ENCODE data around the gene UNK. TPM values are rescaled to one million over a fixed set of nuclear protein-coding genes. Genes with fewer than 3 reads are reported as not detected.

UNK gene
- total and polyA plus RNA-seq, 10 donors: 19.0 to 53.8 (median 46.2) TPM

DNA sequence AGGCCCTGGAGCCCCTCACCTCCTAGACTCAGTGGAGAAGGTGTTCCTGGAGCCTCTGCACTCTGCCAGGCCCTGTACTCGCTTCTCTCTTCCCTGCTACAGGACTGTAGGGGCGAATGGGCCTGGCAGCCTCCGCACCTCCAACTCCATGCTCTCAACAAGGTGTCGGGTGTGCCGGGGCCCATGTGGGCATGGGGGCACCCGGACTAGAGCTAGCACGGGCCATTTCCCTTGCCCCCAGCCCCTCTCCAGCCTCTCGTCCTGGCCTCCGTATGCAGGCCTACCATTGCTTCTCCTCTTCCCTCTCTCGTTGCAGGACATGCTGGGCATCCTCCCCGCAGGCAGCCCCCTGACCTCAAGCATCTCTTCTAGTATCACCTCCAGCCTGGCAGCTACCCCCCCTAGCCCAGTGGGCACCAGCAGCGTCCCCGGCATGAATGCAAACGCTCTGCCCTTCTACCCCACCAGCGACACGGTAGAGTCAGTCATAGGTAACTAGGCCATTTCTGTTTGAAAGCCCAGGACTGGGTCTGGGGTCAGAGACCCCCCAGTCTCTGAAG, 33.8 kb downstream of the UNK start:
- intact Hi-C loops (cut with DNase I; ENCODE audit: low total_unique reads): no loop called here
- WGBS, 5 donors: 94 to 97% (median 96%) methylated on average over 15 to 16 of the region's 16 CpGs
- no peaks in the 10 kb centered on the region for H3K27me3 ChIP-seq (replicated peaks in 1 of 7)
- TF ChIP-seq, protein P1, sequence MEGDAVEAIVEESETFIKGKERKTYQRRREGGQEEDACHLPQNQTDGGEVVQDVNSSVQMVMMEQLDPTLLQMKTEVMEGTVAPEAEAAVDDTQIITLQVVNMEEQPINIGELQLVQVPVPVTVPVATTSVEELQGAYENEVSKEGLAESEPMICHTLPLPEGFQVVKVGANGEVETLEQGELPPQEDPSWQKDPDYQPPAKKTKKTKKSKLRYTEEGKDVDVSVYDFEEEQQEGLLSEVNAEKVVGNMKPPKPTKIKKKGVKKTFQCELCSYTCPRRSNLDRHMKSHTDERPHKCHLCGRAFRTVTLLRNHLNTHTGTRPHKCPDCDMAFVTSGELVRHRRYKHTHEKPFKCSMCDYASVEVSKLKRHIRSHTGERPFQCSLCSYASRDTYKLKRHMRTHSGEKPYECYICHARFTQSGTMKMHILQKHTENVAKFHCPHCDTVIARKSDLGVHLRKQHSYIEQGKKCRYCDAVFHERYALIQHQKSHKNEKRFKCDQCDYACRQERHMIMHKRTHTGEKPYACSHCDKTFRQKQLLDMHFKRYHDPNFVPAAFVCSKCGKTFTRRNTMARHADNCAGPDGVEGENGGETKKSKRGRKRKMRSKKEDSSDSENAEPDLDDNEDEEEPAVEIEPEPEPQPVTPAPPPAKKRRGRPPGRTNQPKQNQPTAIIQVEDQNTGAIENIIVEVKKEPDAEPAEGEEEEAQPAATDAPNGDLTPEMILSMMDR (IDR thresholded peaks at IDR 0.05 in 8 of 11, conservative IDR thresholded peaks at IDR 0.05 in 3 of 11): no peak
- TF ChIP-seq POLR2A (IDR thresholded peaks at IDR 0.05) (no peak), POLR2AphosphoS5 (IDR thresholded peaks at IDR 0.05) (no peak)
- peaks cover 0 to 21% (median 8%) of the 10 kb centered on the region in 6 donors for H3K4me1 ChIP-seq
- DNase-seq: no peak
- H3K36me3 ChIP-seq: peaks cover 0 to 100% (median 96%) of the 10 kb centered on the region in 6 donors
- no peaks in the 10 kb centered on the region for H3K9me3 ChIP-seq
- H3K27ac ChIP-seq: no peak overlapping the region
- H3K4me3 ChIP-seq: no peak overlapping the region

DNA sequence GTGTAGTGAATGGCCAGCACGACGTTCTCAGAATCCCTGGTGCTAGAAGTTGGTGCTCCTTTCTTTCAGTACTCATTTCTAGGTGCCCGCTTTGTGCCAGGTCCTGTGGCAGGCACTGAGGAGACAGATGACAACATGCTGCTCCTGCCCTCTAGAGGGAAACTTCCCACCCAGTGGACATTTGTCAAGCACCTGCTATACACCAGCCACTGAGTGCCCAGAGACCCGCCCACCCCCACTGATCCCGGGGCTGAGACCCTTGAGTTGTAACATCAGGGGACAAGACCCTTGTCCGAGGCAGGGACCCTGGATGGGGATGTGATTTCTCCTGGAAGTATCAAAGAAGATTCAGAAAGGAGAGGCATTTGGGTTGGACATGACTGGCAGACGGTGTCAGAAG, 34.5 kb downstream of the UNK start:
- H3K27ac ChIP-seq: no peak overlapping the region
- no peaks in the 10 kb centered on the region for H3K27me3 ChIP-seq (replicated peaks in 1 of 7)
- peaks cover 0 to 100% (median 96%) of the 10 kb centered on the region in 6 donors for H3K36me3 ChIP-seq
- intact Hi-C loops (cut with DNase I; ENCODE audit: low total_unique reads): no loop called here
- TF ChIP-seq POLR2AphosphoS5 (IDR thresholded peaks at IDR 0.05) (no peak), POLR2A (IDR thresholded peaks at IDR 0.05) (no peak)
- TF ChIP-seq, protein P1 (IDR thresholded peaks at IDR 0.05 in 8 of 11, conservative IDR thresholded peaks at IDR 0.05 in 3 of 11): no peak
- no peaks in the 10 kb centered on the region for H3K9me3 ChIP-seq
- no peak overlapping the region for H3K4me3 ChIP-seq
- 91 to 96% (median 94%) methylated on average over 7 of the region's 7 CpGs for WGBS, 5 donors
- H3K4me1 ChIP-seq: peaks cover 0 to 28% (median 10%) of the 10 kb centered on the region in 6 donors
- DNase-seq: no peak

DNA sequence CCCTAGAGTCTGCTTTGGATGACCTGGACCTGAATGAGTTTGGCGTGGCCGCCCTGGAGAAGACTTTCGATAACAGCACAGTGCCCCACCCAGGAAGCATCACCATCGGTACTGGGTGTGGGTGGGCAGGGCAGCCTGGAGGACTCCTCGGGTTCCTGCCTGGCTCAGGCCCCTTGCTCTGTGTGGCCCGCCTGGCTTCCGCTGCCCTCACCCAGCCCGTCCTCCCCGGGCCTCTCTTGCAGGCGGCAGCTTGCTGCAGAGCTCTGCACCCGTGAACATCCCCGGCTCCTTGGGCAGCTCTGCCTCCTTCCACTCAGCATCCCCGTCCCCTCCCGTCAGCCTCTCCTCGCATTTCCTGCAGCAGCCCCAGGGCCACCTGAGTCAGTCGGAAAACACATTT, 35.1 kb downstream of the UNK start:
- H3K9me3 ChIP-seq: no peaks in the 10 kb centered on the region
- DNase-seq: no peak
- intact Hi-C loops (cut with DNase I; ENCODE audit: low total_unique reads): no loop called here
- no peak overlapping the region for H3K27ac ChIP-seq
- H3K27me3 ChIP-seq (replicated peaks in 1 of 7): no peaks in the 10 kb centered on the region
- H3K4me3 ChIP-seq: no peak overlapping the region
- H3K36me3 ChIP-seq: peaks cover 0 to 100% (median 95%) of the 10 kb centered on the region in 6 donors
- TF ChIP-seq POLR2A (IDR thresholded peaks at IDR 0.05) (no peak), POLR2AphosphoS5 (IDR thresholded peaks at IDR 0.05) (peak in 1 of 3 donors; percentile 62)
- TF ChIP-seq, protein P1 (IDR thresholded peaks at IDR 0.05 in 8 of 11, conservative IDR thresholded peaks at IDR 0.05 in 3 of 11): no peak
- H3K4me1 ChIP-seq: peaks cover 0 to 33% (median 13%) of the 10 kb centered on the region in 6 donors
- WGBS, 5 donors: 83 to 95% (median 87%) methylated on average over 12 to 16 of the region's 16 CpGs

DNA sequence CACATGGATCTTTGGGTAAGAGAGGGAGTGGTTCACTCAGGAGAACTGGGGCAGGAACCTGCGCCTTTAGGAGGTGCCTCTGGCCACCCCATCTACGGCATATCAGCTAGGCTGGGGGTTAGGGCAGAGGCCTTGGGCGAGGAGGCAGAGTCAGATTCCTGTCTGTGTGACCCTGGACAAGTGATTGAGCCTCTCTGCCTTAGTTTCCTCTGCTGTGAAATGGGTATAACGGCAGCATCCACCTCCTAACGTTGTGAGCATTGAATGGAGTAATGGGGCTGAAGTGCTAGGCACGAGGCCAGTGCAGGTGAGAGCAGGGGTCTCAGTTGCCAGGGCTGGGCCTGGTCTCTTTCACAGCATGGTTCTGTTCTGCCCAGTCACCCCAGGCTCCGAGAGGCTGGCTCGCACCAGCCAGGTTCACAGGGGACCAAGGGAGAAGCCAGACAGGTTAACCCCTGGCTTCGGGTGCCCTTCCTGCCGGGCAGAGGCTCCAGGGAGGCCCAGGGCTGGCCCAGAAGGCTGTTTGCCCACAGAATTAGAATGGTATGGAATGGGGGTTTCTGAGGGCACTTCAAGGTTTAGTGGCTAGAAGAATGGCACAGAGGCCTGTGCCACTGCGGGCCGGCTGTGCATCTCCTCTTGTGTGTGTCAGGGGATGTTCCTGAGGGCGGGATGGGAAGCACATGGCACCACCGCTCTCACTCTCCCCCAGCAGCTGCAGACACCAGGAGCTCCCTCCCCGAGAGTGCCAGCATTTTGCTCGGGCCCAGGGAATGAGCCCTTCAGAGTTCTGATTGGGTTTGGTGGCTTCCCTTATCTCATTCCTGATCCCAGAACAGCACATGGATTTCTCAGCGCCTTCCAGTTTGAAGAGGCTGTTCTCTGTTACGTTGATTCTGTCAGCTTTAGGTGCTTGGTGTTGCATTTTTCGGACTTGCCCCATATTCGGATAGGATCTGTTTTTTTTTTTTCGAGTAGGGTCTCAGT, 35.8 kb downstream of the UNK start:
- Histone ChIP-seq H3K27ac (no peak overlapping the region), H3K36me3 (peaks cover 0 to 100% (median 92%) of the 10 kb centered on the region in 6 donors), H3K4me1 (peaks cover 0 to 39% (median 15%) of the 10 kb centered on the region in 6 donors), H3K27me3 (replicated peaks in 1 of 7) (no peaks in the 10 kb centered on the region), H3K9me3 (no peaks in the 10 kb centered on the region), H3K4me3 (no peak overlapping the region)
- TF ChIP-seq POLR2AphosphoS5 (IDR thresholded peaks at IDR 0.05): peak in 1 of 3 donors; percentile 25
- no peak for TF ChIP-seq POLR2A (IDR thresholded peaks at IDR 0.05)
- intact Hi-C loops (cut with DNase I; ENCODE audit: low total_unique reads): no loop called here
- 85 to 90% (median 87%) methylated on average over 21 of the region's 21 CpGs for WGBS, 5 donors
- no peak for DNase-seq

All from spleen (tissue), 11 donors.